ENCODE data around the gene TLE7. TPM values are rescaled to one million over a fixed set of nuclear protein-coding genes. Genes with fewer than 3 reads are reported as not detected.

The TLE7 gene
- total RNA-seq, 4 donors from 2014 or later, result not detected

DNA sequence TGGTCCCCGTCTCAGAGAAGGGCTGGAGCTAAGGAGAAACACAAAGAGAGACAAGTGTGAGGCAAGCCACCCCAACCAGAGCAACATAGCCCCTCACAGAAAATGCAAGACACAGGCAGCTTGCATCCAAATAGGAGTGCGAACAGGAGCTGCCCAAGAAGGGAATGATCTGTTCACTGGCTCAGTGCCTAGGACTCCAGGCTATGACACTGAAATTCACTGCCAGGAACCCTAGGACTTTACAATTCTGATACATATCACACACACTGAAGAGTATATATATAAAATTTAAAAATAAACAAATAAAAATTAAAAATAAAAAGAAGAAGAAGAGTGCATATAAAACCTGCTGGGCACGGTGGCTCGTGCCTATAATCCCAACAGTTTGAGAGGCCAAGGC is 14.9 kb upstream of the TLE7 start:
- peaks cover 0 to 21% (median 10%) of the 10 kb centered on the region in 4 donors for H3K9me3 ChIP-seq
- no peak for DNase-seq (ENCODE audit: extremely low spot score)
- intact Hi-C loops (cut with DNase I), result no loop called here
- 91% methylated on average over 3 of the region's 4 CpGs for WGBS
- no peaks in the 10 kb centered on the region for H3K27me3 ChIP-seq
- no peak overlapping the region for H3K27ac ChIP-seq (replicated peaks in 1 of 4)
- H3K4me3 ChIP-seq, result no peak overlapping the region
- peaks cover 12 to 27% (median 20%) of the 10 kb centered on the region in 4 donors for H3K4me1 ChIP-seq
- H3K36me3 ChIP-seq, result peaks cover 49 to 57% (median 50%) of the 10 kb centered on the region in 4 donors
- TF ChIP-seq POLR2A (IDR thresholded peaks at IDR 0.05; ENCODE audit: low read depth) (no peak), EP300 (IDR thresholded peaks at IDR 0.05) (no peak)

DNA sequence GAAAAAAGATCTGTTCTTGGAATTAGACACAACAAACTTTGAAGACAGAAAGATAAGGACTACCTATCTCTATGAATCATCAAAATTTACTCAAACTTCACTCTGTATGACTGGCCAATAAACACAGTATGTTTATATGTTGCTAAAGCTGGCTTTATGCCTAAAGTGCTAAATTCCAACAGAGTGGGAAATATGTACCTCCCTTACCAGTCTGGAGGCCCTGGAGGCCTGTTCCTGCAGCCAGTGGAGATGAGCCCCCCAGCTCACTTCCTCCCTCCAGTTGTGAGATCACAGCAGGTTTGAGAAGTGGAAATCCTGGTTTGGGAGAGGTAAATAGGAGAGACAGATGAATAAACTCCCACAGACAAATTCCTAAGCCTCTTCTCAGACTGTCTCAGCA is 11.2 kb upstream of the TLE7 start:
- H3K9me3 ChIP-seq, result peaks cover 14 to 59% (median 48%) of the 10 kb centered on the region in 4 donors
- TF ChIP-seq EP300 (IDR thresholded peaks at IDR 0.05) (no peak), POLR2A (IDR thresholded peaks at IDR 0.05; ENCODE audit: low read depth) (no peak)
- TF ChIP-seq, protein P1, sequence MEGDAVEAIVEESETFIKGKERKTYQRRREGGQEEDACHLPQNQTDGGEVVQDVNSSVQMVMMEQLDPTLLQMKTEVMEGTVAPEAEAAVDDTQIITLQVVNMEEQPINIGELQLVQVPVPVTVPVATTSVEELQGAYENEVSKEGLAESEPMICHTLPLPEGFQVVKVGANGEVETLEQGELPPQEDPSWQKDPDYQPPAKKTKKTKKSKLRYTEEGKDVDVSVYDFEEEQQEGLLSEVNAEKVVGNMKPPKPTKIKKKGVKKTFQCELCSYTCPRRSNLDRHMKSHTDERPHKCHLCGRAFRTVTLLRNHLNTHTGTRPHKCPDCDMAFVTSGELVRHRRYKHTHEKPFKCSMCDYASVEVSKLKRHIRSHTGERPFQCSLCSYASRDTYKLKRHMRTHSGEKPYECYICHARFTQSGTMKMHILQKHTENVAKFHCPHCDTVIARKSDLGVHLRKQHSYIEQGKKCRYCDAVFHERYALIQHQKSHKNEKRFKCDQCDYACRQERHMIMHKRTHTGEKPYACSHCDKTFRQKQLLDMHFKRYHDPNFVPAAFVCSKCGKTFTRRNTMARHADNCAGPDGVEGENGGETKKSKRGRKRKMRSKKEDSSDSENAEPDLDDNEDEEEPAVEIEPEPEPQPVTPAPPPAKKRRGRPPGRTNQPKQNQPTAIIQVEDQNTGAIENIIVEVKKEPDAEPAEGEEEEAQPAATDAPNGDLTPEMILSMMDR (IDR thresholded peaks at IDR 0.05), result no peak
- intact Hi-C loops (cut with DNase I), result loop anchor here (5.0 kb wide), 1 partner anchor 39 kb away; no protein-coding TSS in a partner anchor
- H3K27me3 ChIP-seq, result no peaks in the 10 kb centered on the region
- DNase-seq (ENCODE audit: extremely low spot score), result no peak
- H3K27ac ChIP-seq (replicated peaks in 1 of 4), result no peak overlapping the region
- H3K36me3 ChIP-seq, result peaks cover 87 to 95% (median 87%) of the 10 kb centered on the region in 4 donors
- no peaks in the 10 kb centered on the region for H3K4me1 ChIP-seq
- H3K4me3 ChIP-seq, result no peak overlapping the region

DNA sequence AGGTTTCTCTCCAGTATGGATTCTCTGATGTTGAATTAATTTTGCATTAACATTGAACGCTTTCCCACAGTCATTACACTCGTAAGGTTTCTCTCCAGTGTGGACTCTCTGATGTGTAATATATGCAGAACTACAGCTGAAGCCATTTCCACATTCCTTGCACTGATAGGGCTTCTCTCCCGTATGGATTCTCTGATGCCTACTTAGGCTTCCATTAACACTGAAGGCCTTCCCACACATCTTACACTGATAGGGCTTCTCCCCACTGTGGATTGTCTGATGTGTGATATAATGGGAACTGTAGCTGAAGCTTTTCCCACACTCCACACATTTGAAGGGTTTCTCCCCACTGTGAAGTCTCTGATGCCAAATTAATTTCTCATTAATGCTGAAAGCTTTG is 7.2 kb upstream of the TLE7 start:
- Histone ChIP-seq H3K4me3 (peak overlapping the region in 1 of 4 donors; percentile 6), H3K27me3 (no peaks in the 10 kb centered on the region), H3K36me3 (peaks cover 61 to 68% (median 62%) of the 10 kb centered on the region in 4 donors), H3K9me3 (peaks cover 14 to 99% (median 86%) of the 10 kb centered on the region in 4 donors), H3K27ac (replicated peaks in 1 of 4) (no peak overlapping the region), H3K4me1 (no peaks in the 10 kb centered on the region)
- no peak for DNase-seq (ENCODE audit: extremely low spot score)
- WGBS, result 99% methylated on average over 3 of the region's 3 CpGs
- TF ChIP-seq POLR2AphosphoS5 (IDR thresholded peaks at IDR 0.05), result no peak
- intact Hi-C loops (cut with DNase I), result no loop called here

DNA sequence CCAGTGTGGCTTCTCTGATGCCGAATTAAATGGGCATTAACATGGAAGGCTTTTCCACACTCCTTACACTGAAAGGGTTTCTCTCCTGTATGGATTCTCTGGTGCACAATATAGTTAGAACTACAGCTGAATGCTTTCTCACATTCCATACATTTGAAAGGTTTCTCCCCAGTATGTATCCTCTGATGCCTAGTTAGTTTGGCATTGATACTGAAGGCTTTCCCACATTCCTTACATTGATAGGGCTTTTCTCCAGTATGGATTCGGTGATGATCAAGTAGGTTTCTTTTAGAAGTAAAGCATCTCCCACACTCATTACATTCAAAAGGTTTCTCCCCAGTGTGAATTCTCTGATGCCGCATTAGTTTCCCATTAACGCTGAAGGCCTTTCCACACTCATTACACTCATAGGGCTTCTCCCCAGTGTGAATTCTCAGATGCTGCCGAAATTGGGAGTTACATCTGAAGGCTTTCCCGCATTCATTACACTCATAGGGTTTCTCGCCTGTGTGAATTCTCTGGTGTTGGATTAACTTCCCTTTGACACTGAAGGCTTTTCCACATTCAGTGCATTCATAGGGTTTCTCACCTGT is 6.5 kb upstream of the TLE7 start:
- Histone ChIP-seq H3K4me1 (no peaks in the 10 kb centered on the region), H3K9me3 (peaks cover 14 to 100% (median 89%) of the 10 kb centered on the region in 4 donors), H3K27ac (replicated peaks in 1 of 4) (no peak overlapping the region), H3K36me3 (peaks cover 54 to 61% (median 55%) of the 10 kb centered on the region in 4 donors), H3K27me3 (no peaks in the 10 kb centered on the region), H3K4me3 (peak overlapping the region in 1 of 4 donors; percentile 6)
- intact Hi-C loops (cut with DNase I), result no loop called here
- no peak for DNase-seq (ENCODE audit: extremely low spot score)
- 98% methylated on average over 7 of the region's 7 CpGs for WGBS
- TF ChIP-seq POLR2A (IDR thresholded peaks at IDR 0.05; ENCODE audit: low read depth) (no peak), EP300 (IDR thresholded peaks at IDR 0.05) (no peak), POLR2AphosphoS5 (IDR thresholded peaks at IDR 0.05) (no peak)
- TF ChIP-seq, protein P1 (IDR thresholded peaks at IDR 0.05), result no peak

DNA sequence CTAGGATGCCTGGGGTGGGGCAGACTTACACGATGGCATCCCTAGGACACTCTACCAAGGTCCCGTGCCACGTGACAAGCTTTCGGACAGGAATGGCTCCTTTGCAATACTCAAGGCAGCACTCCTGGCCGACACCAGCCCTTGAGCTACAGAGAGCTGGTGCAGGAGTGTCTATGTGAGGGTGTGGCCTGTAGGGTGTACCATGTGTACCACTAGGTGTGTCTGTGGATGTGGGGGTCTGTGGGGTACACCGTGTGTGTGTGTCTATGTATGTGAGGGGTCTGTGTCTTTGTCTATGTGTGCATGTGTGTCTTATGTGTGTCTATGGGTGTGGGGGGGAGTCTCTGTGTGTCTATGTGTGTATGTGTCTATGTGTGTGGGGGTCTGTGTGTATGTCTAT is 1.9 kb upstream of the TLE7 start:
- DNase-seq (ENCODE audit: extremely low spot score), result no peak
- Histone ChIP-seq H3K4me1 (no peaks in the 10 kb centered on the region), H3K36me3 (peaks cover 8 to 14% (median 9%) of the 10 kb centered on the region in 4 donors), H3K27ac (replicated peaks in 1 of 4) (no peak overlapping the region), H3K9me3 (peaks cover 3 to 78% (median 62%) of the 10 kb centered on the region in 4 donors), H3K4me3 (no peak overlapping the region), H3K27me3 (peaks cover 0 to 30% (median 0%) of the 10 kb centered on the region in 4 donors)
- intact Hi-C loops (cut with DNase I), result no loop called here
- 100% methylated on average over 5 of the region's 6 CpGs for WGBS
- TF ChIP-seq EP300 (IDR thresholded peaks at IDR 0.05) (no peak), POLR2A (IDR thresholded peaks at IDR 0.05; ENCODE audit: low read depth) (no peak), POLR2AphosphoS5 (IDR thresholded peaks at IDR 0.05) (no peak)
- TF ChIP-seq, protein P1 (IDR thresholded peaks at IDR 0.05), result no peak

Measured in esophagus muscularis mucosa (tissue), 4 donors.